Smooth muscle cell of the coronary artery (primary cell): ENCODE results near the gene ALX1. TPM values are rescaled to one million over a fixed set of nuclear protein-coding genes. Genes with fewer than 3 reads are reported as not detected.

Experiments used
- total RNA-seq: library from RNA; depleted of rRNA; stranded (reverse); fragments of >200 nt; gene quantifications from 2 replicates; pipeline ENCODE4 v1.2.3, GENCODE V29; 2014; ENCODE audit warnings: low replicate concordance

The ALX1 gene
- 0.08 and 3.6 TPM in 2 replicates for total RNA-seq

GRCh38 chr12:85280165-85280983, at the start of gene ALX1:
Gene ALX1 (plus strand): TSS chr12:85280220. CDS start chr12:85280262, 42 bp downstream.

Other genes with a start within 250 kb of the ALX1 start
- under 0.01 and 0.12 TPM in 2 replicates for gene TSPAN19, start 243.9 kb upstream of the ALX1 start, total RNA-seq
- 0.08 TPM in 1 of 2 replicates, not detected in the other for gene LRRIQ1, start 243.9 kb upstream of the ALX1 start, total RNA-seq